Parathyroid adenoma (tissue), 2 donors: Measurements from ENCODE around the gene KRT27.

Source experiments
- H2AFZ ChIP-seq: fragments of 300-600 bp; sonication (generic); one replicate; pipeline ENCODE4 v1.7.0; 2017; ENCODE audit warnings: antibody characterized with exemption, mild to moderate bottlenecking
- H3K27ac ChIP-seq: fragments of 300-600 bp; sonication (generic); one replicate; pipeline ENCODE4 v1.7.0; 2017
- H3K27me3 ChIP-seq: fragments of 300-600 bp; sonication (generic); one replicate; pipeline ENCODE4 v1.7.0; 2017; ENCODE audit warnings: low read length; ENCODE audit not compliant: control insufficient read depth, insufficient read depth
- H3K36me3 ChIP-seq: fragments of 300-600 bp; sonication (generic); one replicate; pipeline ENCODE4 v1.7.0; 2017; ENCODE audit warnings: low read length; ENCODE audit not compliant: control insufficient read depth, insufficient read depth
- H3K4me1 ChIP-seq: fragments of 300-600 bp; sonication (generic); one replicate; pipeline ENCODE4 v1.7.0; 2017; ENCODE audit warnings: control low read depth
- H3K4me2 ChIP-seq: fragments of 300-600 bp; sonication (generic); one replicate; pipeline ENCODE4 v1.7.0; 2017; ENCODE audit warnings: low read length
- H3K4me3 ChIP-seq: fragments of 300-600 bp; sonication (generic); one replicate; pipeline ENCODE4 v1.7.0; 2017; ENCODE audit warnings: low read depth, low read length
- H3K79me2 ChIP-seq: fragments of 300-600 bp; sonication (generic); one replicate; pipeline ENCODE4 v1.7.0; 2017; ENCODE audit warnings: control low read depth
- H3K9ac ChIP-seq: fragments of 300-600 bp; sonication (generic); one replicate; pipeline ENCODE4 v1.7.0; 2017; ENCODE audit warnings: mild to moderate bottlenecking
- H3K9me3 ChIP-seq: fragments of 300-600 bp; sonication (generic); one replicate; pipeline ENCODE4 v1.7.0; 2017; ENCODE audit warnings: low read length; ENCODE audit not compliant: control insufficient read depth
- CTCF ChIP-seq: fragments of 300-600 bp; sonication (generic); IDR thresholded peaks from one replicate; pipeline ENCODE4 v1.7.0; 2017; ENCODE audit warnings: antibody characterized with exemption, mild to moderate bottlenecking
- donor health status: primary hyperparathyroidism.

Gene KRT27

GRCh38 chr17:40801157-40801556 is 18.8 kb upstream of the KRT27 start:
- Histone ChIP-seq H2AFZ (no peak overlapping the region), H3K4me2 (no peak overlapping the region), H3K27ac (no peak overlapping the region), H3K36me3 (no peaks in the 10 kb centered on the region), H3K4me1 (no peaks in the 10 kb centered on the region), H3K79me2 (no peaks in the 10 kb centered on the region), H3K4me3 (no peak overlapping the region), H3K9me3 (no peaks in the 10 kb centered on the region), H3K27me3 (no peaks in the 10 kb centered on the region), H3K9ac (no peak overlapping the region)
- TF ChIP-seq CTCF, result no peak

- no peaks in the 10 kb centered on the region for H3K4me1 ChIP-seq
- H3K79me2 ChIP-seq, result no peaks in the 10 kb centered on the region
- no peak overlapping the region for H3K4me3 ChIP-seq
- no peak overlapping the region for H3K27ac ChIP-seq
- no peak overlapping the region for H3K4me2 ChIP-seq
- H3K36me3 ChIP-seq, result no peaks in the 10 kb centered on the region
- H3K9me3 ChIP-seq, result no peaks in the 10 kb centered on the region
- no peak overlapping the region for H3K9ac ChIP-seq
- H3K27me3 ChIP-seq, result no peaks in the 10 kb centered on the region
- no peak for TF ChIP-seq CTCF
- H2AFZ ChIP-seq, result no peak overlapping the region
Measured at GRCh38 chr17:40800381-40800780, 18.0 kb upstream of the KRT27 start.

- Histone ChIP-seq H3K79me2 (no peaks in the 10 kb centered on the region), H3K27me3 (no peaks in the 10 kb centered on the region), H3K9ac (no peak within 1 kb of the TSS), H2AFZ (no peak within 1 kb of the TSS), H3K4me1 (no peaks in the 10 kb centered on the region), H3K36me3 (no peaks in the 10 kb centered on the region), H3K4me3 (no peak within 1 kb of the TSS), H3K9me3 (no peaks in the 10 kb centered on the region), H3K4me2 (no peak within 1 kb of the TSS), H3K27ac (no peak within 1 kb of the TSS)
- TF ChIP-seq CTCF, result no peak
Measured at GRCh38 chr17:40799859-40800258, 17.5 kb upstream of the KRT27 start, which contains the start of gene KRT28. Gene KRT28, minus strand, starts transcription at chr17:40799959. Its CDS starts 66 bp downstream, at chr17:40799893.

GRCh38 chr17:40796846-40797245 is 14.5 kb upstream of the KRT27 start:
- Histone ChIP-seq H3K79me2 (no peaks in the 10 kb centered on the region), H3K27me3 (no peaks in the 10 kb centered on the region), H3K27ac (no peak overlapping the region), H3K4me3 (no peak overlapping the region), H3K4me1 (no peaks in the 10 kb centered on the region), H3K9me3 (no peaks in the 10 kb centered on the region), H3K9ac (no peak overlapping the region), H3K4me2 (no peak overlapping the region), H2AFZ (no peak overlapping the region), H3K36me3 (no peaks in the 10 kb centered on the region)
- no peak for TF ChIP-seq CTCF

- Histone ChIP-seq H3K4me3 (no peak overlapping the region), H3K27ac (no peak overlapping the region), H3K4me1 (no peaks in the 10 kb centered on the region), H3K9ac (no peak overlapping the region), H3K9me3 (no peaks in the 10 kb centered on the region), H3K36me3 (no peaks in the 10 kb centered on the region), H3K79me2 (no peaks in the 10 kb centered on the region), H2AFZ (no peak overlapping the region), H3K4me2 (no peak overlapping the region), H3K27me3 (no peaks in the 10 kb centered on the region)
- no peak for TF ChIP-seq CTCF
Measured at GRCh38 chr17:40795019-40795667, 12.8 kb upstream of the KRT27 start.
